D341Med (cell line): ENCODE results near the gene GMCL2.
"Not testable (repeated sequence)": the region's sequence is repeated elsewhere in the genome, so short reads cannot be mapped to it uniquely, and the experiment has no call there.

Experiments used
- DNase-seq: peaks from one replicate; pipeline ENCODE4 v3.0.0; 2012; ENCODE audit warnings: low spot score

The GMCL2 gene

GRCh38 chr5:178206166-178207101 lies 19.3 kb upstream of the GMCL2 start:
- no peak for DNase-seq

DNA sequence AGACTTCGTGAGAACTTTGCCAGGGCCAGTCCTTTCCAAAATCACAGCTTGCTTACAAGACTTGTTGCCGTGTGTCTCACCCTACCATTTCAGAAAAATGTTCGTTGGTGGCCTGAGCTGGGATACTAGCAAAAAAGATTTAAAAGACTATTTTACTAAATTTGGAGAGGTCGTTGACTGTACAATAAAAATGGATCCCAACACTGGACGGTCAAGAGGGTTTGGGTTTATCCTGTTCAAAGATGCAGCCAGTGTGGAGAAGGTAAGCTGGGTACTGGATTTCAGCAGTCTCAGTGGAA lies 18.5 kb upstream of the GMCL2 start:
- DNase-seq, result no peak

- peak; percentile 86 for DNase-seq
Measured at GRCh38 chr5:178204935-178205748, 18.0 kb upstream of the GMCL2 start.

- DNase-seq, result peak; percentile 98
Measured at GRCh38 chr5:178204182-178204934, 17.2 kb upstream of the GMCL2 start, which contains the start of gene HNRNPAB. HNRNPAB (plus strand) TSS chr5:178204533; CDS start chr5:178204838, 305 bp downstream.

- DNase-seq, result no peak
Measured at GRCh38 chr5:178203670-178204181, 16.6 kb upstream of the GMCL2 start.

DNA sequence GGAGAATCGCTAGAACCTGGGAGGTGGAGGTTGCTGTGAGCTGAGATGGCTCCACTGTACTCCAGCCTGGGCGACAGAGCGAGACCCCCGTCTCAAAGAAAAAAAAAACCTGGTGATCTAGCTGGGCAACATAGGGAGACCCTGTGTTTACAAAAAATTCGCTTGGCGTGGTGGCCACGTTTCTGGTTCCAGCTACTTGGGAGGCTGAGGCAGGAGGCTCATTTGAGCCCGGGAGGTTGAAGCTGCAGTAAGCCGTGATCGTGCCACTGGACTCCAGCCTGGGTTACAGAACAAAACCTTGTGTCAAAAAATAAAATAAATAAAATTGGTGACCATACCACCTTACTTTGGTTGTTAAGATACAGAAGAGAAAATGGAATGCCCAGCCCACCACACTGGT lies 15.4 kb upstream of the GMCL2 start:
- no peak for DNase-seq

DNA sequence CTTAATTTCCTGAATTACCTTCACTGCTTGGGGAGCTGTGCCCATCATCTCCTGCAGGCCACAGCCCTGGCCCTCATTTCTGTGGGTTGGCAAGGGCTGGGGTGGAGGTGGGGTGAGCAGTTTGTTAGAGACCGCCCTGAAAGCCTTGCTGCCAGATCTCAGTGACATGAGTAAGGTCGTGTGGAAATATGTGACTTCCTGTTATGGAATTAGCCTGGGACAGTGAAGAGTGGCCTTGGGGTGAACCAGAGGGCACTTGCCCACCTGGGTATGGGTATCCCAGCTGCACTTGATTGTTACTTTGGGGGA lies 14.7 kb upstream of the GMCL2 start:
- peak; percentile 6 for DNase-seq

GRCh38 chr5:178201221-178201926 lies 14.2 kb upstream of the GMCL2 start:
- peak; percentile 1 for DNase-seq

DNA sequence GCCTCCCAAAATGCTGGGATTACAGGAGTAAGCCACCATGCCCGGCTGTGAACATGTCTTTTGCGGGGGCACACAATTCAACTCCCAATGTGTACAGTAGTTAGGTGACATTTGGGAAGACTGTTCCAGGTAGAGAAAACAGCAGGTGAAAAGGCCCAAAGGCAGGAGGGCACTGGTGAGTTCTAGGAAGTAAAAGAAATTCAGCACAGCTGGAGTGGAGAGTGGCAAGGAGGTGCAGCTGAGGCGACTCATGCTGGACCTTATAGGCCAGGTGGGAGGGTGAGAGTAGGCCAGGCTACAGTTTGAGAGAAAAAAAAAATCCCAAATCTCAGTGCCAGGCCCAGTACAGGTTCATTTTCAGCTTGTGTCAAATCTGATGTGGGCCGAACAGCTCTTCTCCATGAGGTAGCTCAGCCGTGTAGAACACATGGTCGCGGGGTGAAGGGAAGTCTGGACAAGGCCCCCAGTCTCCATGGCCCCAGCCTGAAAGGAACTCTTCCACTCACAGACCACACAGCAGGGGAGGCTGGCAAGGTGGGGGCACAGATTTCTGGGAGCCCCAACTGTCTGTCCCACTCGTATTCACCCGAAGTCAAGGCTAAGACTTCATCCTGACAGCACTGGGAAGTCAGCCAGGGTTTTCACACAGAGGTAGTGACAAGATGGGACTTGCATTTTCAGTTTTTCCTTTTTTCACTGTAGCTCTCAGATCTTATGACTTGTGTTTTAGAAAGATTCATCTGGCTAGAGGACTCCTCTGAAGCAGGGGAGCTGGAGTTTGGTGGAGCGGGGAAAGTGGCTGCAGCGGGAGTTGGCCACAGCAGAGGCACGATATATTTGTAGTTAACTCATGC lies 12.6 kb upstream of the GMCL2 start:
- DNase-seq, result peak; percentile 3

GRCh38 chr5:178198706-178199105 lies 11.5 kb upstream of the GMCL2 start:
- no peak for DNase-seq

- not testable (repeated sequence) for DNase-seq
Measured at GRCh38 chr5:178198151-178198550, 11.0 kb upstream of the GMCL2 start.

DNA sequence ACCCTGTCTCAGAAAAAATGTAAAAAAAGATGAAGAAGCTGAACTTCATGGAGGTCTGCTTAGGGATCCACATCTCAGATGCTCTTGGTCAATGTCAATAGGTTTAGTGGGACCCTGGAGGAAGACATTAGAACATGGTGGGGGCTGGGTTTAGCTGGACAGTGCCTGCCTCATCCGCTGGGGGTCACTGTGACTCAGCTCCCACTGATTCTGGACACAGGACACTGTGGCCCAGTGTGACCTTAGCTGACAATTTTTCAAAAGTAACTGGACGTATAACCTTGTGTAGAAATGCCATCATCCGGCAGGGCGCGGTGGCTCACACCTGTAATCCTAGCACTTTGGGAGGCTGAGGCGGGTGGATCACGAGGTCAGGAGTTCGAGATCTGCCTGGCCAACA lies 9.8 kb upstream of the GMCL2 start:
- no peak for DNase-seq

- DNase-seq, result no peak
Measured at GRCh38 chr5:178196281-178196812, 9.2 kb upstream of the GMCL2 start.

DNA sequence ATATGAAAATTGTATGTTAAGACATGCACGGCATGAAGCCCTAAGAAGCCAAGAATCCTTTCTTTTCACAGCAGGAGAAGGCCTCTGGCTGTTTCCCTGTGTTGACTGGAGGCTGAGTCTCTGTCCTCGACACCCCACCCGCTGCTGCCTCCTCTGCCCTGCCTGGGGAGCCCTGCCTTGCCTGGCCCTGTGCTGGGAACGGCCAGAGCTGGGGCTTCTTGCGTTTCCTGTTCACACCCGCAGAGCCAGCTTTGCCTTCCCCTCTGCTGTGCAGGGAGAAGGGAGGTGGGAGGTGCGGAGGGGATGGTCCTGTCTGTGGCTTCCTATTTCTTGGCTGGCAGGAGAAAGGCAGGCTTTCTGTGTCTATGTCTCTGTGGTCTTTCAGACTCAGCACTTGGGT lies 6.9 kb upstream of the GMCL2 start:
- no peak for DNase-seq

GRCh38 chr5:178193251-178193809 lies 6.2 kb upstream of the GMCL2 start:
- no peak for DNase-seq

DNA sequence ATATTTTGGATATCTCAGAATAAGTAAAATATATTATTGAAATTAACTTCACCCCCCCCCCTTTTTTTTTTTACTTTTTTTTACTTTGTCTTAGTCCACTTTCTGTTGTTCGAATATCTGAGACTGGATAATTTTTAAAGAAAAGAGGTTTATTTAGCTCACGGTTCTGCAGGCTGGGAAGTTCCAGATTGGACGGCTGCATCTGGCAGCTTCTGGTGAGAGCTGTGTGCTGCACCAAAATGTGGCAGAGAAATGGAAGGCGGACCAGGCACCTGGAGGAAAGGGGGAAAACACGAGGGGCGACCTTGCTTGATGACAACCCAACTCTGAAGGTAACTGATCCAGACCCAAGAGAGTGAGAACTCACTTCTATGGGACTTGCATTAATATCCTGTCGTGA lies 5.6 kb upstream of the GMCL2 start:
- no peak for DNase-seq

- DNase-seq, result no peak
Measured at GRCh38 chr5:178192244-178192643, 5.1 kb upstream of the GMCL2 start.

- DNase-seq, result no peak
Measured at GRCh38 chr5:178191661-178192060, 4.5 kb upstream of the GMCL2 start.

DNA sequence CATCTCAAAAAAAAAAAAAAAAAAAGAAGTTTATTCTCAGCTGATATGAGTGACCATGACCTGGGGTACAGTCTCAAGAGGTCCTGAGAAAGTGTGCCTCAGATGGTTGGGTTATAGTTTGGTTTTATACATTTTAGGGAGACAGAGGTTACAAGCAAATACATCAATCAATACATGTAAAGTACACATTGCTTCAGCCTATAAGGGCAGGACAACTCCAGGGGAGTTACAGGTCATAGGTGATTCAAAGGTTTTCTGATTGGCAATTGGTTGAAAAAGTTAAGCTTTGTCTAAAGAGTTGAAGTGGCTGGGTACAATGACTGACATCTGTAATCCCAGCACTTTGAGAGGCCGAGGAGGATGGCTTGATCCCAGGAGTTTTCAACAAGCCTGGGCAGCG lies 2.3 kb upstream of the GMCL2 start:
- no peak for DNase-seq

- DNase-seq, result no peak
Measured at GRCh38 chr5:178186427-178186826, 744 bp downstream of the GMCL2 start.
